DOHH2 (cell line): ENCODE data around the gene PCDHB16.
"Not testable (repeated sequence)": the region's sequence is repeated elsewhere in the genome, so short reads cannot be mapped to it uniquely, and the experiment has no call there.

Source experiments
- CTCF ChIP-seq: fragments of 200-600 bp; sonication (generic); IDR thresholded peaks from one replicate; pipeline ENCODE4 v1.5.1; 2014; ENCODE audit warnings: antibody characterized with exemption, mild to moderate bottlenecking, low read depth, low read length; ENCODE audit not compliant: poor library complexity, severe bottlenecking
- EZH2phosphoT487 ChIP-seq: fragments of 200-600 bp; sonication (generic); IDR thresholded peaks from 2 replicates; pipeline ENCODE4 v1.6.1; 2017; ENCODE audit warnings: borderline replicate concordance, mild to moderate bottlenecking, antibody characterized with exemption, low read length, moderate library complexity, mixed read lengths

- not testable (repeated sequence) for TF ChIP-seq CTCF, EZH2phosphoT487
Measured at GRCh38 chr5:141215504-141215903, 33.3 kb downstream of the PCDHB16 start.
